Bronchial epithelial cell (primary cell): ENCODE data around the gene ANKRD6. TPM values are rescaled to one million over a fixed set of nuclear protein-coding genes. Genes with fewer than 3 reads are reported as not detected.

Source experiments
- DNase-seq: peaks from one replicate; pipeline ENCODE4 v3.0.0-alpha.2; 2010; ENCODE audit warnings: low read depth
- FAIRE-seq: peaks from 2 replicates; lab custom pipeline; 2011; peaks lifted over from hg19 to GRCh38; lab: Jason Lieb, UNC
- H3K27me3 ChIP-seq: 2 replicates; pipeline ENCODE4 v1.5.1; 2011; ENCODE audit warnings: low read length; ENCODE audit not compliant: control insufficient read depth, insufficient read depth
- H3K36me3 ChIP-seq: 2 replicates; pipeline ENCODE4 v1.5.1; 2011; ENCODE audit warnings: low read length; ENCODE audit not compliant: control insufficient read depth, insufficient read depth
- H3K4me3 ChIP-seq: 2 replicates; pipeline ENCODE4 v1.5.1; 2011; ENCODE audit warnings: mild to moderate bottlenecking, low read depth, low read length, control low read depth
- CTCF ChIP-seq: IDR thresholded peaks from 2 replicates; pipeline ENCODE4 v1.5.1; 2011; ENCODE audit warnings: mild to moderate bottlenecking, moderate library complexity, low read length, control low read depth, inconsistent platforms; ENCODE audit not compliant: insufficient read depth, severe bottlenecking
- total RNA-seq: library from RNA; depleted of rRNA; stranded (reverse); fragments of >200 nt; gene quantifications from 2 replicates; pipeline ENCODE4 v1.2.1, GENCODE V29; 2014

The ANKRD6 gene
- total RNA-seq, 1 donor from 2014 or later: 6.1 TPM

GRCh38 chr6:89675949-89676748 lies 243.2 kb downstream of the ANKRD6 start:
- no peak for FAIRE-seq

GRCh38 chr6:89678531-89678930 lies 245.6 kb downstream of the ANKRD6 start:
- FAIRE-seq (no peak), DNase-seq (no peak)
- Histone ChIP-seq H3K4me3 (no peak overlapping the region), H3K36me3 (peaks cover 38% of the 10 kb centered on the region), H3K27me3 (no peaks in the 10 kb centered on the region)
- TF ChIP-seq CTCF: no peak

More at GRCh38 chr6:89675949-89676748, 243.2 kb downstream of the ANKRD6 start:
- no peak overlapping the region for H3K4me3 ChIP-seq
- peaks cover 36% of the 10 kb centered on the region for H3K36me3 ChIP-seq
- TF ChIP-seq CTCF: no peak
- no peak for DNase-seq
- H3K27me3 ChIP-seq: no peaks in the 10 kb centered on the region

- peaks cover 33% of the 10 kb centered on the region for H3K36me3 ChIP-seq
- no peaks in the 10 kb centered on the region for H3K27me3 ChIP-seq
- no peak overlapping the region for H3K4me3 ChIP-seq
- DNase-seq: no peak
- FAIRE-seq: no peak
- TF ChIP-seq CTCF: no peak
Measured at GRCh38 chr6:89679215-89680120, 246.5 kb downstream of the ANKRD6 start.

- FAIRE-seq (no peak), DNase-seq (no peak)
- Histone ChIP-seq H3K4me3 (no peak overlapping the region), H3K36me3 (peaks cover 32% of the 10 kb centered on the region), H3K27me3 (no peaks in the 10 kb centered on the region)
- no peak for TF ChIP-seq CTCF
Measured at GRCh38 chr6:89680150-89680549, 247.2 kb downstream of the ANKRD6 start.

- Histone ChIP-seq H3K27me3 (no peaks in the 10 kb centered on the region), H3K4me3 (no peak overlapping the region), H3K36me3 (peaks cover 32% of the 10 kb centered on the region)
- TF ChIP-seq CTCF: no peak
- FAIRE-seq (no peak), DNase-seq (no peak)
Measured at GRCh38 chr6:89680551-89680950, 247.6 kb downstream of the ANKRD6 start.
